Measurements from ENCODE around the gene LRMDA.
"Not testable (repeated sequence)": the region's sequence is repeated elsewhere in the genome, so short reads cannot be mapped to it uniquely, and the experiment has no call there.

LRMDA gene

GRCh38 chr10:75616874-75617478, 185.6 kb downstream of the LRMDA start:
- DNase-seq, result no peak

GRCh38 chr10:75617485-75618155, 186.2 kb downstream of the LRMDA start:
- no peak for DNase-seq

- DNase-seq, result no peak
These were observed 188.2 kb downstream of the LRMDA start for GRCh38 chr10:75619635-75620034.

GRCh38 chr10:75620356-75620755, 188.9 kb downstream of the LRMDA start:
- DNase-seq, result no peak

- not testable (repeated sequence) for DNase-seq
These were observed 189.6 kb downstream of the LRMDA start for GRCh38 chr10:75621003-75621402.

- no peak for DNase-seq
These were observed 191.1 kb downstream of the LRMDA start for GRCh38 chr10:75622503-75622902.

- DNase-seq, result no peak
These were observed 192.1 kb downstream of the LRMDA start for GRCh38 chr10:75623310-75624093.

- DNase-seq, result no peak
These were observed 193.2 kb downstream of the LRMDA start for GRCh38 chr10:75624638-75625037.

- DNase-seq, result no peak
These were observed 199.3 kb downstream of the LRMDA start for GRCh38 chr10:75630746-75631145.

GRCh38 chr10:75632805-75633462, 201.5 kb downstream of the LRMDA start:
- no peak for DNase-seq

- DNase-seq, result no peak
These were observed 202.1 kb downstream of the LRMDA start for GRCh38 chr10:75633568-75633967.

GRCh38 chr10:75634947-75635346, 203.5 kb downstream of the LRMDA start:
- DNase-seq, result no peak

GRCh38 chr10:75638752-75639151, 207.3 kb downstream of the LRMDA start:
- no peak for DNase-seq

- DNase-seq, result no peak
These were observed 208.3 kb downstream of the LRMDA start for GRCh38 chr10:75639736-75640135.

GRCh38 chr10:75640381-75640780, 209.0 kb downstream of the LRMDA start:
- no peak for DNase-seq

- no peak for DNase-seq
These were observed 209.4 kb downstream of the LRMDA start for GRCh38 chr10:75640803-75641202.

- DNase-seq, result no peak
These were observed 212.0 kb downstream of the LRMDA start for GRCh38 chr10:75643405-75643804.

GRCh38 chr10:75643944-75644692, 212.7 kb downstream of the LRMDA start:
- no peak for DNase-seq

GRCh38 chr10:75645704-75646103, 214.3 kb downstream of the LRMDA start:
- DNase-seq, result no peak

GRCh38 chr10:75646218-75646915, 214.9 kb downstream of the LRMDA start:
- no peak for DNase-seq

GRCh38 chr10:75646916-75647315, 215.5 kb downstream of the LRMDA start:
- no peak for DNase-seq

- no peak for DNase-seq
These were observed 216.3 kb downstream of the LRMDA start for GRCh38 chr10:75647675-75648074.
